GM19099 (cell line): Measurements from ENCODE around the gene SLC10A3.

ENCODE experiments used
- POLR2A ChIP-seq: IDR thresholded peaks from 3 replicates; pipeline ENCODE4 v1.6.1; 2011; ENCODE audit warnings: low read depth; ENCODE audit not compliant: insufficient read length; ENCODE audit errors: extremely low read depth

SLC10A3 gene

GRCh38 chrX:154441984-154442707 lies 48.3 kb downstream of the SLC10A3 start:
- no peak for TF ChIP-seq POLR2A

- TF ChIP-seq POLR2A: no peak
These were observed 48.9 kb downstream of the SLC10A3 start for GRCh38 chrX:154441564-154441963.

- no peak for TF ChIP-seq POLR2A
These were observed 49.6 kb downstream of the SLC10A3 start for GRCh38 chrX:154440623-154441357.

GRCh38 chrX:154439841-154440240 lies 50.6 kb downstream of the SLC10A3 start:
- TF ChIP-seq POLR2A: no peak

GRCh38 chrX:154437971-154438893 lies 52.2 kb downstream of the SLC10A3 start:
- no peak for TF ChIP-seq POLR2A
